IMR-90 (cell line): ENCODE measurements around the gene CEL.

Source experiments
- BHLHE40 ChIP-seq: fragments of 150-350 bp; IDR thresholded peaks from 2 replicates; pipeline ENCODE4 v1.6.1; 2016; ENCODE audit warnings: mild to moderate bottlenecking, low read depth, low read length
- CHD1 ChIP-seq: IDR thresholded peaks from 2 replicates; pipeline ENCODE4 v1.6.1; 2012; ENCODE audit warnings: low read depth, low read length, improper control_type of control experiment
- CTCF ChIP-seq: conservative IDR thresholded peaks from 2 replicates; pipeline ENCODE4 v1.5.1; 2012; ENCODE audit warnings: mild to moderate bottlenecking, low read depth, low read length, improper control_type of control experiment
- MAZ ChIP-seq: IDR thresholded peaks from 2 replicates; pipeline ENCODE4 v1.6.1; 2012; ENCODE audit warnings: low read depth, mild to moderate bottlenecking, low read length, improper control_type of control experiment, moderate library complexity, borderline replicate concordance
- POLR2A ChIP-seq: IDR thresholded peaks from 2 replicates; pipeline ENCODE4 v1.6.1; 2012; ENCODE audit warnings: mild to moderate bottlenecking, low read depth, low read length
- RCOR1 ChIP-seq: IDR thresholded peaks from 2 replicates; pipeline ENCODE4 v1.6.1; 2012; ENCODE audit warnings: mild to moderate bottlenecking, low read length, improper control_type of control experiment; ENCODE audit not compliant: insufficient replicate concordance
- SMC3 ChIP-seq: fragments of 150-350 bp; IDR thresholded peaks from 2 replicates; pipeline ENCODE4 v1.6.1; 2016; ENCODE audit warnings: low read depth, mild to moderate bottlenecking, antibody characterized with exemption, low read length, moderate library complexity
- TF ChIP-seq, protein P1 (sequence below): fragments of 150-350 bp; IDR thresholded peaks from 2 replicates; pipeline ENCODE4 v1.6.1; 2017; ENCODE audit warnings: mild to moderate bottlenecking, antibody characterized with exemption, low read length, low read depth

- TF ChIP-seq CTCF (no peak), MAZ (no peak), POLR2A (no peak), CHD1 (no peak), BHLHE40 (no peak), RCOR1 (no peak), SMC3 (no peak)
- TF ChIP-seq, protein P1, sequence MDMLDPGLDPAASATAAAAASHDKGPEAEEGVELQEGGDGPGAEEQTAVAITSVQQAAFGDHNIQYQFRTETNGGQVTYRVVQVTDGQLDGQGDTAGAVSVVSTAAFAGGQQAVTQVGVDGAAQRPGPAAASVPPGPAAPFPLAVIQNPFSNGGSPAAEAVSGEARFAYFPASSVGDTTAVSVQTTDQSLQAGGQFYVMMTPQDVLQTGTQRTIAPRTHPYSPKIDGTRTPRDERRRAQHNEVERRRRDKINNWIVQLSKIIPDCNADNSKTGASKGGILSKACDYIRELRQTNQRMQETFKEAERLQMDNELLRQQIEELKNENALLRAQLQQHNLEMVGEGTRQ, result no peak
These were observed 12.7 kb upstream of the CEL start for GRCh38 chr9:133049043-133049442.
